Omental fat pad (tissue), 4 donors: ENCODE results near the gene TCP11. TPM values are rescaled to one million over a fixed set of nuclear protein-coding genes. Genes with fewer than 3 reads are reported as not detected.

Source experiments
- ATAC-seq: fragments of 150-250 bp; one replicate; pipeline ENCODE4 v1.9.1; 2016; ENCODE audit warnings: mild to moderate bottlenecking, moderate library complexity; ENCODE audit not compliant: low FRiP score
- DNase-seq: peaks from one replicate; pipeline ENCODE4 v3.0.0-alpha.2; 2019; ENCODE audit warnings: low spot score
- total RNA-seq, 4 donors: library from RNA; depleted of rRNA; stranded (reverse); fragments of >200 nt; gene quantifications; one replicate each; pipeline ENCODE4 v1.1.0, GENCODE V29; 2016
- TF ChIP-seq, protein P1 (sequence below), 3 donors: fragments of 450-650 bp; IDR thresholded peaks; one replicate each; pipeline ENCODE4 v1.5.1; 2016 to 2017; ENCODE audit warnings: antibody characterized with exemption in 3 of 3, mild to moderate bottlenecking in 3 of 3, moderate library complexity in 2 of 3

TCP11 gene
- total RNA-seq, 4 donors from 2014 or later: not detected

DNA sequence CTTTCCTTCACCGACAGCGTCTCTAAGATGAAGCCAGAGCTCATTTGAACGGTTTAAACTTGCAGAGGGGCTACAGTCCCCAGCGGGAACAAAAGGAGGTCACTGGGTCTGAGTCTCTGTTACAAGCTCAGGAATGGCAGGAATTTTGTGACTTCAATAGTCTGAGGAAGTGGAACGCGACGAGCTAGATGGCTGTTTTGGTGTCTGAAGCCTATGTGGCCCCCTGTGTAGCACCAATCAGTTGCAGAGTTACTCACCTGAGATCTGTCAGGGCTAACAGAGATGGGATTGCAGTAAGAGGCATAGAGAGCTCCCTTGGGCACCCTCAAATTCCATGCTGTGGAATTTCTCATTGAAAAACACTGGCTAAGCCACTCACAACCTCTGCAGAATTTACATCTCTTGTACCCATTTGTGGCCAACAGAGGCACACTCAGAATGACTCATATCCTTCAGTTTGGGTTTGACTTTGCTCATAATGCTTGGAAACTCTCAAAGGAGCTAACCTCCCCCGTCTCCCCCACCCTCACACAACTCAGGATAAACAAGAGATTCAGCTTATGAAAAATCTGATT, 7.1 kb upstream of the TCP11 start:
- TF ChIP-seq, protein P1, sequence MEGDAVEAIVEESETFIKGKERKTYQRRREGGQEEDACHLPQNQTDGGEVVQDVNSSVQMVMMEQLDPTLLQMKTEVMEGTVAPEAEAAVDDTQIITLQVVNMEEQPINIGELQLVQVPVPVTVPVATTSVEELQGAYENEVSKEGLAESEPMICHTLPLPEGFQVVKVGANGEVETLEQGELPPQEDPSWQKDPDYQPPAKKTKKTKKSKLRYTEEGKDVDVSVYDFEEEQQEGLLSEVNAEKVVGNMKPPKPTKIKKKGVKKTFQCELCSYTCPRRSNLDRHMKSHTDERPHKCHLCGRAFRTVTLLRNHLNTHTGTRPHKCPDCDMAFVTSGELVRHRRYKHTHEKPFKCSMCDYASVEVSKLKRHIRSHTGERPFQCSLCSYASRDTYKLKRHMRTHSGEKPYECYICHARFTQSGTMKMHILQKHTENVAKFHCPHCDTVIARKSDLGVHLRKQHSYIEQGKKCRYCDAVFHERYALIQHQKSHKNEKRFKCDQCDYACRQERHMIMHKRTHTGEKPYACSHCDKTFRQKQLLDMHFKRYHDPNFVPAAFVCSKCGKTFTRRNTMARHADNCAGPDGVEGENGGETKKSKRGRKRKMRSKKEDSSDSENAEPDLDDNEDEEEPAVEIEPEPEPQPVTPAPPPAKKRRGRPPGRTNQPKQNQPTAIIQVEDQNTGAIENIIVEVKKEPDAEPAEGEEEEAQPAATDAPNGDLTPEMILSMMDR (IDR thresholded peaks at IDR 0.05): no peak
- DNase-seq (no peak), ATAC-seq (no peak)

DNA sequence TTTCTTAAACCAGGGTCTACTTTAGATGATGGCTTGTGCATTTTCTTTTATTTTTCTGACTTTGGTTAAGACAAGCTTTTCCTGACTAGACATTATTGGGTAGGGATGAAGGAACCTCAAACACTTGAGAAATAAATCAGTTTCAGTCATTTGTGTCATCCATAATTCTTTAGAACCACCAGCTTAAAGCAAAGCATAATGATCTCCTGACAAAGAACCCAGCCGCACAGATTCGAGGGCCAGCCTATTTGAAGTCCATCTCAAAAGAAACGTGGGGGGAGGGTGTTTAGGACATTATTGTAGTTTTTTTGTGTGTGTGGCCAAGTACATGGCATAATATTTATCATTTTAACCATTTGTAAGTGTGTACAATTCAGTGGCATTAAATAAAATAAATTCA, 6.3 kb upstream of the TCP11 start:
- no peak for DNase-seq
- TF ChIP-seq, protein P1 (IDR thresholded peaks at IDR 0.05): no peak
- ATAC-seq: no peak

DNA sequence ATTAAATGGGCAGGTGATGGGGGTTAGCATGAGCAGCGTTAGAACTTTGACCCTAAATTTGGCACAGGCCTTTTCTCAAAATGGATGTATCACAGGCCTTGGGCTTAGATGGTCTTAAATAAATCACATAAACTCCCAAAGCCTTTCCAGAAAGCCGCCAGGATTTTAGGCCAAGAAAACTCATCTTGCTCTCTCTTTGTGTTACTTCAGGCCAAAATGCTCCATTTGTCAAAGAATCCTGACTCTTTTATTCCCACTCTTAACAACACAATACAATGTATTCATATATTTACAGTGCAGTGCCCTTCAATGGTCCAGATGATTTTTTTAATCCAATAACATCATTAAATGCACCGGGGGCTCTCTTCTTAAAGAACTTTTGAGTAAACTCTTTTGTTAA, 5.9 kb upstream of the TCP11 start:
- ATAC-seq (no peak), DNase-seq (no peak)

DNA sequence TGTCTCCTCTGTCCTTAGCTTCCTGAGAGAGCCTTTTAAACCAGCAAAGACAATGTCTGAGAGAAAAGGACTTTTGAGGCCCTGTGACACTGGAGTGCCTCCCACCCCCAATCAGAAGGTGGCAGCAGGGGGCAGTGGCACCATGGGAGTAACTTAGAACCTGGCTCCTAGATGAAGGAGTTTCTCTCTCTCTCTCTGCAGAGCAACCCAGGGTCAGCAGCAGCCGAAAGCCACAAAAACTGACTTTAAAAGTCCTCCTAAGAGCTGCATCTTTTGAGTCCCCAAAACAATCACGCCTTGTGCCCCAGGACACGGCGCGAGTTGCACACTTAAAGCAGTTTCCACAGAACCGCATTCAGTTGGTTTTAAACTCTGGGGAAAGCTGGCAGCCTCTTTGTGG, 5.3 kb upstream of the TCP11 start:
- TF ChIP-seq, protein P1 (IDR thresholded peaks at IDR 0.05): no peak
- no peak for DNase-seq
- no peak for ATAC-seq

More for the DNA sequence above, 5.9 kb upstream of the TCP11 start:
- TF ChIP-seq, protein P1 (IDR thresholded peaks at IDR 0.05): no peak

DNA sequence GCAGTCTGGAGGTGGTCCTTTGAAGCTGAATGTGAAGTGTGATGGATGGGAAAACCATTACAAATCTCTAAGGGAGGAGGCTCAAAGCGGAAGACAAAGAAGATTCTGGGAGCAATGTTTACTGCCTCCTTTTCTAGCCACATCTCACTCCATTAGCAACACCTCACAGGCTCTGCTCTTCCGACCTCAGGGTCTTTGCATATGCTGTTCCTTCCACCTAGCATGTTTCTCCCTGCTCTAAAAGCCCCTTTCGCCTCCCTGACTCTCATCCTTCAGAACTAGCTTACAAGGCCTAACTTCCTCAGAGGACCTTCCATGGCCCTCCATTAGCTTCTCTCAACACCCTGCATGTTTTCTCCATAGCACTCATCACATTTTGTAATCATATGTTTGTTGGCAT, 4.6 kb upstream of the TCP11 start:
- TF ChIP-seq, protein P1 (IDR thresholded peaks at IDR 0.05): no peak
- no peak for DNase-seq
- ATAC-seq: no peak

DNA sequence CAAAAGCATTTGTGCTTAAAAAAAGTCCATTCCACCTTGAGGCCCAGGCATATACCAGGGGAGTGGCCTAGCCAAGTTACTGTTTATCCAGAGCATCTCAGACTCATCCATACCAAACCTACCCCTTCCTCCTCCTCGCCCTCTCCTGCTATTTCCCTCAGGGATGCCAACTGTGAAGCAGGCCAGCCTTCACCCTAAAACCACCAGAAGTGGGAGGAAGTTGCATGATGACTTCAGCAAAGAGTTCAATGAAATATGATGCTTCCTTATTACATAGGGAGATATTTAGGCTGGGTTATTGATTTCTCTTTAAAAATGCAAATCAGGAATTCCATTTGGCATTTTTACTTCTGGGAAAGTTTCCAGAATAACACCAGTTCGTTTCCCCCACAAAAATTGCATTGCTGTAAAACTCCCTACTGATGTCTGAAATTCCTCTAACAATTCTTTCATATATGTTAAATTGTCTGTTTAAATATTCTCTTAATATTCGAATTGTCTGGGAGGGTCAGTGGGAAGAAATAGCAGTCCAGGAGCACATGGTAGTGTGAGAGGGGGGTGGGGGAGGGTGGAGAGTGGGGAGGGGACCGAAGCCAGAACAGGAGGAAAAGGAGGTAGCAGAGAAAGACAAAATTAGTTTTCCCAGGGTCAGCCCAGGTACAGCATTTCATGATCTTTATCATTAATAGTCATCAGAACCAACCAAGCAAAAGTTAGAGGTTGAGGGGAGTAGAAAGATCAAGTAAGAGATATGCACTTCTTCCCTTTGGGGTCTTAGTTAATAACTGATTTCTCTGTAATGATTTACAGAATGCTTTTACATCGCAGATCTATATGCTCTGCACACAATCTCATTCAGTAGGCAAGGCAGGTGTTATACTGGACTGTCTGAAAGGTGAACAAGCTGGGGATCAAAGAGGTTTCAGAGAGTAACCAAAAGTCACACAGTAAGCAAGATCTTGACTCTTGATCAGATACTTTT, 1.7 kb upstream of the TCP11 start:
- ATAC-seq: no peak
- TF ChIP-seq, protein P1 (IDR thresholded peaks at IDR 0.05): no peak
- no peak for DNase-seq
